ENCODE data around the gene CCDC167. TPM values are rescaled to one million over a fixed set of nuclear protein-coding genes. Genes with fewer than 3 reads are reported as not detected.
A peak's percentile ranks its signal among the peaks of the same experiment; 100 is the strongest.
"Not testable (repeated sequence)": the region's sequence is repeated elsewhere in the genome, so short reads cannot be mapped to it uniquely, and the experiment has no call there.

The CCDC167 gene
- total RNA-seq, 8 experiments from 2014 or later = 28.1 to 119 (median 89.7) TPM

- no peak for ATAC-seq (replicated peaks in 6 of 8)
- no peak overlapping the region for H3K27ac ChIP-seq
- H3K4me3 ChIP-seq = no peak overlapping the region
- H3K4me1 ChIP-seq (replicated peaks in 1 of 2) = peaks cover 3 to 11% of the 10 kb centered on the region in 2 donors
- in situ Hi-C loops (cut with MboI; ENCODE audit: low pct_unique_long_range_greater_than_20kb in 2 of 9, low sequenced_read_pairs in 9 of 9, unreplicated experiment in 9 of 9) = no loop called here
- 55 to 93% (median 81%) methylated on average over 2 to 9 of the region's 10 CpGs; no CpG with 5 or more reads in 1 of the 10 experiments for WGBS, 10 experiments
These were observed 2.2 kb upstream of the CCDC167 start for GRCh38 chr6:37501632-37502491.

GRCh38 chr6:37500904-37501303, 1.2 kb upstream of the CCDC167 start:
- WGBS, 10 experiments = 80 to 100% (median 93%) methylated on average over 1 to 6 of the region's 6 CpGs; no CpG with 5 or more reads in 4 of the 10 experiments
- H3K4me3 ChIP-seq; H3K27ac ChIP-seq; ATAC-seq (replicated peaks in 6 of 8); in situ Hi-C loops (cut with MboI; ENCODE audit: low pct_unique_long_range_greater_than_20kb in 2 of 9, low sequenced_read_pairs in 9 of 9, unreplicated experiment in 9 of 9): not testable (repeated sequence)
- H3K4me1 ChIP-seq (replicated peaks in 1 of 2) = peaks cover 3 to 11% of the 10 kb centered on the region in 2 donors

GRCh38 chr6:37500294-37500608, 558 bp upstream of the CCDC167 start:
- H3K4me1 ChIP-seq (replicated peaks in 1 of 2) = peaks cover 3 to 11% of the 10 kb centered on the region in 2 donors
- no peak for ATAC-seq (replicated peaks in 6 of 8)
- peak overlapping the region in 4 of 5 donors; percentile 41 to 63 (median 52) for H3K4me3 ChIP-seq
- in situ Hi-C loops (cut with MboI; ENCODE audit: low pct_unique_long_range_greater_than_20kb in 2 of 9, low sequenced_read_pairs in 9 of 9, unreplicated experiment in 9 of 9) = no loop called here
- H3K27ac ChIP-seq = no peak overlapping the region
- WGBS, 10 experiments = 38 to 76% (median 64%) methylated on average over 2 to 4 of the region's 4 CpGs; no CpG with 5 or more reads in 1 of the 10 experiments

- no peak overlapping the region for H3K4me3 ChIP-seq
- in situ Hi-C loops (cut with MboI; ENCODE audit: low pct_unique_long_range_greater_than_20kb in 2 of 9, low sequenced_read_pairs in 9 of 9, unreplicated experiment in 9 of 9) = loop anchor here in 4 of 9 experiments (25.0 kb wide), 1 partner anchor 190 kb away; the partner anchor contains the start of gene MDGA1 (in 4 of the 4)
- 70 to 100% (median 86%) methylated on average over 1 to 11 of the region's 13 CpGs for WGBS, 10 experiments
- ATAC-seq (replicated peaks in 6 of 8) = peak in 2 of 8 experiments; percentile 28 to 36
- no peak overlapping the region for H3K27ac ChIP-seq
- peaks cover 20 to 34% of the 10 kb centered on the region in 2 donors for H3K4me1 ChIP-seq (replicated peaks in 1 of 2)
These were observed 2.5 kb downstream of the CCDC167 start for GRCh38 chr6:37496951-37497885.

- in situ Hi-C loops (cut with MboI; ENCODE audit: low pct_unique_long_range_greater_than_20kb in 2 of 9, low sequenced_read_pairs in 9 of 9, unreplicated experiment in 9 of 9) = loop anchor here in 4 of 9 experiments (25.0 kb wide), 1 partner anchor 192 kb away; the partner anchor contains the start of gene MDGA1 (in 4 of the 4)
- H3K4me1 ChIP-seq (replicated peaks in 1 of 2) = peaks cover 38 to 50% of the 10 kb centered on the region in 2 donors
- no peak overlapping the region for H3K4me3 ChIP-seq
- WGBS, 10 experiments = 67 to 100% (median 82%) methylated on average over 1 to 4 of the region's 4 CpGs; no CpG with 5 or more reads in 2 of the 10 experiments
- ATAC-seq (replicated peaks in 6 of 8) = no peak
- H3K27ac ChIP-seq = no peak overlapping the region
These were observed 4.3 kb downstream of the CCDC167 start for GRCh38 chr6:37495244-37495934.

DNA sequence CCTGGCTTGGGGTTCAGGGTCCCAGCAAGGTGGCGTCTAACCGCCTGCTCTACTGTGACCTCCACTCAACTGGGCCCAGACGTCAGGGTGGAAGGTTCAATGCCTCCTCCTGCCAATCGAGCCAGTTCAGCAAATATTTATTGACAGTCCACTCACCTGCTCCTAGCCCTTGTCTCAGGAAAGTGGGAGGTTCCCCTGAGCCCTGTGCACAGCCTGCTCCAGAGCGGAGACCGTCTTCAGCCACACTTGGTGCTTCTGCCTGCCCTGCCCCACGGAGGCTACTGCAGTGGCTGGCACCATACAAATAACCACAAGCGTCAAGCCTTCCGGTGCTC, 6.1 kb downstream of the CCDC167 start:
- WGBS, 10 experiments = 74 to 95% (median 86%) methylated on average over 4 to 6 of the region's 9 CpGs; no CpG with 5 or more reads in 5 of the 10 experiments
- Histone ChIP-seq H3K27ac (peak overlapping the region; percentile 52 to 70), H3K4me3 (no peak overlapping the region), H3K4me1 (replicated peaks in 1 of 2) (peaks cover 45 to 52% of the 10 kb centered on the region in 2 donors)
- peak in 1 of 8 experiments; percentile 3 for ATAC-seq (replicated peaks in 6 of 8)
- in situ Hi-C loops (cut with MboI; ENCODE audit: low pct_unique_long_range_greater_than_20kb in 2 of 9, low sequenced_read_pairs in 9 of 9, unreplicated experiment in 9 of 9) = loop anchor here in 4 of 9 experiments (25.0 kb wide), 1 partner anchor 194 kb away; the partner anchor contains the start of gene MDGA1 (in 4 of the 4)

DNA sequence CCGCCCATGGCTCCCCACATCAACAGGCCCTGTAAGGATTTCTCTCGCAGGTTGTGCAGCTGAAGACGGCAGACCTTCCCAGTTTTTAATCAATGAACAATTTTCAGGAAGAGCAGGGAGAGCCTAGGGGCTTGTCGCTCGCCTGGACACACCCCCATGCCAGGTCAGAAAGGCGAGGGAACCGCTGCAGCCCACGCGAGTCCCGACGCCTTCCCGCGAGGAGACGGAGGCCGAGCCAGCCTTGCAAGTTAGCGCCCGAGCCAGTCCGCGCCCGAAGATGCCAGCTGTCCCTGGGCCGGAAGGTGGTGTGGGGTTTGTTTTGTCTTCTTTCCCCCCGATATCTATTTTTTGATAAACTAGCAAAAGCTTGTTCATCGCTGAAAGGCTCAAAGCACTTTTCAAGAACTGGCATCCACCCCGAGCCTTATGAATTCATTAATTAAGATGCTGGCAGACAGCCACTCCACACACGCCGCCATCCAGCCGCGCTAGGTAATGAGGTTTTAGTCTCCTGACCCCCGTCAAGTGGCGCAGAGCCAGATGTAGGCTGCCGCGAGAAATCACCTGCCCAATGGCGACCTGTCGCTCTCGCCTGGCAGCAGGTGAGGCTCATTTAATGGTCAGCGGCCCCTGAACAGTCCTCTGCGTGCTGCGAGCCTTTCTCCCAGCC, 6.6 kb downstream of the CCDC167 start:
- Histone ChIP-seq H3K27ac (peak overlapping the region; percentile 52 to 70), H3K4me1 (replicated peaks in 1 of 2) (peaks cover 48 to 52% of the 10 kb centered on the region in 2 donors), H3K4me3 (no peak overlapping the region)
- 40 to 100% (median 80%) methylated on average over 1 to 24 of the region's 38 CpGs; no CpG with 5 or more reads in 3 of the 10 experiments for WGBS, 10 experiments
- in situ Hi-C loops (cut with MboI; ENCODE audit: low pct_unique_long_range_greater_than_20kb in 2 of 9, low sequenced_read_pairs in 9 of 9, unreplicated experiment in 9 of 9) = loop anchor here in 4 of 9 experiments (25.0 kb wide), 1 partner anchor 194 kb away; the partner anchor contains the start of gene MDGA1 (in 4 of the 4)
- ATAC-seq (replicated peaks in 6 of 8) = peak in 4 of 8 experiments; percentile 7 to 55 (median 44)

GRCh38 chr6:37492236-37492972, 7.3 kb downstream of the CCDC167 start:
- Histone ChIP-seq H3K4me1 (replicated peaks in 1 of 2) (peaks cover 55 to 59% of the 10 kb centered on the region in 2 donors), H3K27ac (peak overlapping the region; percentile 52 to 70), H3K4me3 (no peak overlapping the region)
- peak in 5 of 8 experiments; percentile 5 to 59 (median 52) for ATAC-seq (replicated peaks in 6 of 8)
- WGBS, 10 experiments = 0 to 71% (median 18%) methylated on average over 1 to 5 of the region's 9 CpGs; no CpG with 5 or more reads in 2 of the 10 experiments
- in situ Hi-C loops (cut with MboI; ENCODE audit: low pct_unique_long_range_greater_than_20kb in 2 of 9, low sequenced_read_pairs in 9 of 9, unreplicated experiment in 9 of 9) = loop anchor here in 4 of 9 experiments (25.0 kb wide), 1 partner anchor 195 kb away; the partner anchor contains the start of gene MDGA1 (in 4 of the 4)

- ATAC-seq (replicated peaks in 6 of 8) = no peak
- Histone ChIP-seq H3K4me3 (no peak overlapping the region), H3K4me1 (replicated peaks in 1 of 2) (peaks cover 55 to 64% of the 10 kb centered on the region in 2 donors), H3K27ac (peak overlapping the region; percentile 52 to 70)
- in situ Hi-C loops (cut with MboI; ENCODE audit: low pct_unique_long_range_greater_than_20kb in 2 of 9, low sequenced_read_pairs in 9 of 9, unreplicated experiment in 9 of 9) = loop anchor here in 4 of 9 experiments (25.0 kb wide), 1 partner anchor 195 kb away; the partner anchor contains the start of gene MDGA1 (in 4 of the 4)
- 20% methylated on average over 2 of the region's 5 CpGs; no CpG with 5 or more reads in 9 of the 10 experiments for WGBS, 10 experiments
These were observed 7.9 kb downstream of the CCDC167 start for GRCh38 chr6:37491830-37492208.

GRCh38 chr6:37491171-37491829, 8.4 kb downstream of the CCDC167 start:
- Histone ChIP-seq H3K4me3 (no peak overlapping the region), H3K4me1 (replicated peaks in 1 of 2) (peaks cover 55 to 64% of the 10 kb centered on the region in 2 donors), H3K27ac (peak overlapping the region in 1 of 2 donors; percentile 52)
- in situ Hi-C loops (cut with MboI; ENCODE audit: low pct_unique_long_range_greater_than_20kb in 2 of 9, low sequenced_read_pairs in 9 of 9, unreplicated experiment in 9 of 9) = loop anchor here in 4 of 9 experiments (25.0 kb wide), 1 partner anchor 196 kb away; the partner anchor contains the start of gene MDGA1 (in 4 of the 4)
- 63 to 100% (median 73%) methylated on average over 1 to 8 of the region's 12 CpGs; no CpG with 5 or more reads in 4 of the 10 experiments for WGBS, 10 experiments
- peak in 4 of 8 experiments; percentile 2 to 27 (median 15) for ATAC-seq (replicated peaks in 6 of 8)

Data from motor neuron (in vitro differentiated cells).